OCI-LY7 (cell line): ENCODE results near the gene SCGB2B2. TPM values are rescaled to one million over a fixed set of nuclear protein-coding genes. Genes with fewer than 3 reads are reported as not detected.

Experiments used
- BruUV-seq: library from RNA; stranded (reverse); fragments of 400-500 nt; replicated peaks from 2 replicates; lab custom pipeline; 2021; lab: Mats Ljungman, UMichigan
- CTCF ChIA-PET: fragments of 300-600 bp; sonication (Branson Sonifier 250); formaldehyde crosslinking; loops from one replicate; lab custom pipeline; 2022; ENCODE audit warnings: antibody characterized with exemption; ENCODE audit not compliant: unreplicated experiment; lab: Charles Lee
- POLR2A ChIA-PET: fragments of 300-600 bp; sonication (Branson Sonifier 250); formaldehyde crosslinking; loops from one replicate; lab custom pipeline; 2022; ENCODE audit warnings: antibody characterized with exemption; lab: Charles Lee
- DNase-seq: peaks from one replicate; pipeline ENCODE4 v3.0.0-alpha.2; 2015; ENCODE audit warnings: low spot score
- H2AFZ ChIP-seq: fragments of 200-600 bp; sonication (generic), shearing (Covaris generic); 2 replicates; pipeline ENCODE4 v1.6.1; 2014; ENCODE audit warnings: mild to moderate bottlenecking, antibody characterized with exemption, low read length, moderate library complexity
- H3K27ac ChIP-seq: fragments of 200-600 bp; sonication (generic); 2 replicates; pipeline ENCODE4 v1.5.1; 2014; ENCODE audit warnings: mixed run types, low read depth, mild to moderate bottlenecking, moderate library complexity, low read length, inconsistent platforms; ENCODE audit not compliant: poor library complexity, severe bottlenecking
- H3K36me3 ChIP-seq: fragments of 200-600 bp; sonication (generic); 2 replicates; pipeline ENCODE4 v1.6.1; 2014; ENCODE audit warnings: mild to moderate bottlenecking, antibody characterized with exemption, low read length, moderate library complexity, mixed read lengths; ENCODE audit not compliant: insufficient read depth
- H3K4me1 ChIP-seq: fragments of 200-600 bp; sonication (generic); 2 replicates; pipeline ENCODE4 v1.5.1; 2014; ENCODE audit warnings: mild to moderate bottlenecking, low read length; ENCODE audit not compliant: insufficient read depth, poor library complexity, severe bottlenecking
- H3K4me2 ChIP-seq: fragments of 200-600 bp; sonication (generic); 2 replicates; pipeline ENCODE4 v1.6.1; 2014; ENCODE audit warnings: mild to moderate bottlenecking, low read length
- H3K4me3 ChIP-seq: fragments of 200-600 bp; sonication (generic); 2 replicates; pipeline ENCODE4 v1.5.1; 2014; ENCODE audit warnings: mild to moderate bottlenecking, low read depth, low read length; ENCODE audit not compliant: poor library complexity, severe bottlenecking
- H3K79me2 ChIP-seq: fragments of 200-600 bp; sonication (generic); 2 replicates; pipeline ENCODE4 v1.6.1; 2016; ENCODE audit warnings: low read depth, mild to moderate bottlenecking, low read length, moderate library complexity, mixed read lengths; ENCODE audit not compliant: insufficient read depth
- H3K9me2 ChIP-seq: fragments of 200-600 bp; sonication (generic); 2 replicates; pipeline ENCODE4 v1.6.1; 2016; ENCODE audit warnings: mild to moderate bottlenecking, low read length, mixed read lengths; ENCODE audit not compliant: insufficient read depth
- H3K9me3 ChIP-seq: fragments of 200-600 bp; sonication (generic); 2 replicates; pipeline ENCODE4 v1.6.1; 2014; ENCODE audit warnings: mild to moderate bottlenecking, mixed run types, low read length, mixed read lengths
- H4K20me1 ChIP-seq: fragments of 200-600 bp; sonication (generic); 2 replicates; pipeline ENCODE4 v1.6.1; 2014; ENCODE audit warnings: mild to moderate bottlenecking, antibody characterized with exemption, low read length, moderate library complexity, mixed read lengths; ENCODE audit not compliant: insufficient read depth
- CTCF ChIP-seq: fragments of 200-600 bp; sonication (generic); conservative IDR thresholded peaks from 2 replicates; pipeline ENCODE4 v1.5.1; 2014; ENCODE audit warnings: mild to moderate bottlenecking, antibody characterized with exemption, low read length, moderate library complexity, mixed read lengths
- EZH2phosphoT487 ChIP-seq: fragments of 200-600 bp; sonication (generic); IDR thresholded peaks from 2 replicates; pipeline ENCODE4 v1.6.1; 2018; ENCODE audit warnings: low read depth, borderline replicate concordance, mild to moderate bottlenecking, mixed run types, antibody characterized with exemption, low read length, moderate library complexity, mixed read lengths
- intact Hi-C: fragments of 100-400 bp; cut with micrococcal nuclease; formaldehyde crosslinking; loops from one replicate; pipeline ENCODE4 v1.10.0; 2022; ENCODE audit not compliant: unreplicated experiment
- total RNA-seq, 2 experiments: library from RNA; depleted of rRNA in 1 of 2; stranded (reverse); fragments of >200 nt in 1 of 2; shearing (Covaris generic) in 1 of 2; gene quantifications; 2 replicates each; pipeline ENCODE4 v1.2.3, GENCODE V29; 2014 to 2022

The SCGB2B2 gene
- total RNA-seq, 2 experiments from 2014 or later: 0.54 to 1.7 TPM

GRCh38 chr19:34678085-34678412 is 1.1 kb upstream of the SCGB2B2 start:
- peak overlapping the region; percentile 96 for H2AFZ ChIP-seq
- intact Hi-C loops: no loop called here
- no peak for TF ChIP-seq EZH2phosphoT487
- TF ChIP-seq CTCF: no peak
- peaks cover 7% of the 10 kb centered on the region; the same call in 1 of the 2 replicates for H3K79me2 ChIP-seq
- no peaks in the 10 kb centered on the region for H3K9me2 ChIP-seq
- H3K4me1 ChIP-seq: peaks cover 20% of the 10 kb centered on the region
- no peaks in the 10 kb centered on the region for H4K20me1 ChIP-seq
- peak overlapping the region; percentile 78 for H3K4me2 ChIP-seq
- peaks cover 41% of the 10 kb centered on the region for H3K36me3 ChIP-seq
- peak overlapping the region; percentile 66 for H3K27ac ChIP-seq
- POLR2A ChIA-PET: interaction anchor here (0.6 to 1.1 kb wide), 7 partner anchors 11 to 395 kb away, joined by 3 to 6 read pairs (median 4); no protein-coding TSS in a partner anchor
- DNase-seq: no peak
- peak overlapping the region; percentile 80 for H3K4me3 ChIP-seq
- no TSS peak for BruUV-seq
- CTCF ChIA-PET: interaction anchor here (0.9 kb wide), 1 partner anchor 12 kb away, joined by 5 read pairs; no protein-coding TSS in a partner anchor
- H3K9me3 ChIP-seq: peaks cover 15% of the 10 kb centered on the region

GRCh38 chr19:34677386-34678084 is 576 bp upstream of the SCGB2B2 start, which contains the start of gene ZNF302:
Gene ZNF302 (plus strand): TSS chr19:34677678. CDS start chr19:34678805, 1,127 bp downstream.
- ChIA-PET CTCF (interaction anchor here (0.9 kb wide), 1 partner anchor 12 kb away, joined by 5 read pairs; no protein-coding TSS in a partner anchor), POLR2A (interaction anchor here (0.6 to 1.1 kb wide), 11 partner anchors 10 to 120 kb away, joined by 3 to 6 read pairs (median 4); partner anchors contain the start of gene ZNF181)
- peak; percentile 97 for DNase-seq
- TF ChIP-seq CTCF (no peak), EZH2phosphoT487 (no peak)
- no TSS peak for BruUV-seq
- peak within 1 kb of the TSS; percentile 66 for H3K27ac ChIP-seq
- H3K9me3 ChIP-seq: peaks cover 15% of the 10 kb centered on the region
- intact Hi-C loops: loop anchor here (1.0 kb wide), 1 partner anchor 56 kb away; no protein-coding TSS in a partner anchor
- peaks cover 20% of the 10 kb centered on the region for H3K4me1 ChIP-seq
- H3K9me2 ChIP-seq: no peaks in the 10 kb centered on the region
- H3K4me2 ChIP-seq: peak within 1 kb of the TSS; percentile 78
- no peaks in the 10 kb centered on the region for H4K20me1 ChIP-seq
- peaks cover 35% of the 10 kb centered on the region for H3K36me3 ChIP-seq
- H3K79me2 ChIP-seq: peaks cover 7% of the 10 kb centered on the region; the same call in 1 of the 2 replicates
- peak within 1 kb of the TSS; percentile 96 for H2AFZ ChIP-seq
- peak within 1 kb of the TSS; percentile 80 for H3K4me3 ChIP-seq
